ENCODE measurements around the gene IKZF4. TPM values are rescaled to one million over a fixed set of nuclear protein-coding genes. Genes with fewer than 3 reads are reported as not detected.

IKZF4 gene
- total RNA-seq, 1 experiment from 2014 or later, result 8.8 TPM

DNA sequence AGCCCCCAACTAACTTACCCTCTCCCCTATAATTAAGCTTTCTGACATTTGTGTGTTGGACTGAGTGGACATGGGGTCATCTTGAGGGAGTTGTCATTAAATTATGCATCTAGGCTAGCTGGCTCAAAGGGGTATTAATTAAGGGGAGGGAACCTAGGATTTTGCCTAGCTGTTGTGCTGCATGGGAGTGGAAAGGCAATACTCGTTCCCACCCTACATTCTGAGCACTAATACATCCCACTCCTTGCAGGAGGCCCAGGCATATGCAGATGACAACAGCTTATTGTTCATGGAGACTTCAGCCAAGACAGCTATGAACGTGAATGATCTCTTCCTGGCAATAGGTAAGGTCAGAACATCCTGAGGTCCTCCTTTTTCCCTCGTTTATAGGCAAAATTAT, 29.7 kb upstream of the IKZF4 start:
- H3K9me3 ChIP-seq (ENCODE audit: low read depth, low read length, poor library complexity, severe bottlenecking), result no peaks in the 10 kb centered on the region
- POLR2A ChIA-PET (ENCODE audit: low non-redundant PET), result interaction anchor here (0.6 kb wide), 1 partner anchor 70 kb away, joined by 3 read pairs; no protein-coding TSS in a partner anchor
- no peaks in the 10 kb centered on the region for H3K4me1 ChIP-seq (ENCODE audit: insufficient read depth, low read length, poor library complexity, severe bottlenecking)
- H3K36me3 ChIP-seq (ENCODE audit: insufficient read depth, low read length, poor library complexity, severe bottlenecking), result peaks cover 61% of the 10 kb centered on the region
- BruUV-seq (replicated peaks), result no TSS peak
- no peak for DNase-seq (ENCODE audit: low spot score)
- TF ChIP-seq EZH2 (IDR thresholded peaks at IDR 0.05; ENCODE audit: borderline replicate concordance, low read depth, low read length, poor library complexity, severe bottlenecking), result no peak
- no peak for TF ChIP-seq CTCF (conservative IDR thresholded peaks at IDR 0.05; ENCODE audit: low read depth, low read length)
- no peak overlapping the region for H3K27ac ChIP-seq (ENCODE audit: low read depth, low read length, poor library complexity, severe bottlenecking)
- CTCF ChIA-PET, result no interaction called here
- intact Hi-C loops (cut with micrococcal nuclease; ENCODE audit: unreplicated experiment), result no loop called here
- H3K27me3 ChIP-seq (replicated peaks; ENCODE audit: insufficient read depth, low read depth, low read length, poor library complexity), result no peaks in the 10 kb centered on the region
- H3K4me3 ChIP-seq (ENCODE audit: low read depth, low read length, poor library complexity, severe bottlenecking), result no peak overlapping the region

GRCh38 chr12:55993230-55993853, 27.5 kb upstream of the IKZF4 start:
- Histone ChIP-seq H3K27ac (ENCODE audit: low read depth, low read length, poor library complexity, severe bottlenecking) (no peak overlapping the region), H3K27me3 (replicated peaks; ENCODE audit: insufficient read depth, low read depth, low read length, poor library complexity) (no peaks in the 10 kb centered on the region), H3K36me3 (ENCODE audit: insufficient read depth, low read length, poor library complexity, severe bottlenecking) (peaks cover 58% of the 10 kb centered on the region), H3K4me3 (ENCODE audit: low read depth, low read length, poor library complexity, severe bottlenecking) (no peak overlapping the region), H3K4me1 (ENCODE audit: insufficient read depth, low read length, poor library complexity, severe bottlenecking) (peaks cover 3% of the 10 kb centered on the region), H3K9me3 (ENCODE audit: low read depth, low read length, poor library complexity, severe bottlenecking) (no peaks in the 10 kb centered on the region)
- TSS peak; percentile 25 for BruUV-seq (replicated peaks)
- intact Hi-C loops (cut with micrococcal nuclease; ENCODE audit: unreplicated experiment), result no loop called here
- no peak for DNase-seq (ENCODE audit: low spot score)
- ChIA-PET POLR2A (ENCODE audit: low non-redundant PET) (no interaction called here), CTCF (no interaction called here)
- TF ChIP-seq CTCF (conservative IDR thresholded peaks at IDR 0.05; ENCODE audit: low read depth, low read length), result no peak
- no peak for TF ChIP-seq EZH2 (IDR thresholded peaks at IDR 0.05; ENCODE audit: borderline replicate concordance, low read depth, low read length, poor library complexity, severe bottlenecking)

DNA sequence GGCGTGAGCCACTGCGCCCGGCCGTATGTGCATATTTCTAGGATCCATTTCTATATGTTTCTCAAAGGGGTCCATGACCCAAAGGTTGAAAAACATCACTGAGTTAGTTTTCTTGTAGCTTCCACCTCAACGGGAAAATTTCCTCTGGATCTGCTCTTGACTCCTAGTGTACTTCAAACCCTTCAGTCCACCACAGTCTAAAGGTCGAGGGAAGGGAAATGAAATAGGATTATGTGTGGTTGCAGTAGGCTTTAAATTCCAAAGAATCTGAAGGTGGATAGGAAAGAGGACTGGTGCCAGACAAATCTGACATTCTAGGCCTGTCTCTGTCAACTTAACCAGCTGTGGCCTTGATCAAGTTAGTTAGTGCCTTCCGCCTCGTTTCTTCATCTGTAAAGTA, 25.5 kb upstream of the IKZF4 start:
- ChIA-PET CTCF (interaction anchor here (0.6 to 1.4 kb wide), 7 partner anchors 14 to 163 kb away, joined by 3 to 11 read pairs (median 5); partner anchors contain the start of genes MYL6, PA2G4, RAB5B and ZC3H10), POLR2A (ENCODE audit: low non-redundant PET) (no interaction called here)
- no peak for TF ChIP-seq EZH2 (IDR thresholded peaks at IDR 0.05; ENCODE audit: borderline replicate concordance, low read depth, low read length, poor library complexity, severe bottlenecking)
- no peak for TF ChIP-seq CTCF (conservative IDR thresholded peaks at IDR 0.05; ENCODE audit: low read depth, low read length)
- no peak overlapping the region for H3K27ac ChIP-seq (ENCODE audit: low read depth, low read length, poor library complexity, severe bottlenecking)
- no peak overlapping the region for H3K4me3 ChIP-seq (ENCODE audit: low read depth, low read length, poor library complexity, severe bottlenecking)
- no peaks in the 10 kb centered on the region for H3K27me3 ChIP-seq (replicated peaks; ENCODE audit: insufficient read depth, low read depth, low read length, poor library complexity)
- peaks cover 3% of the 10 kb centered on the region for H3K4me1 ChIP-seq (ENCODE audit: insufficient read depth, low read length, poor library complexity, severe bottlenecking)
- H3K36me3 ChIP-seq (ENCODE audit: insufficient read depth, low read length, poor library complexity, severe bottlenecking), result peaks cover 46% of the 10 kb centered on the region
- BruUV-seq (replicated peaks), result no TSS peak
- intact Hi-C loops (cut with micrococcal nuclease; ENCODE audit: unreplicated experiment), result loop anchor here (5.0 kb wide), 1 partner anchor 47 kb away; the partner anchor contains the start of gene RPS26
- no peak for DNase-seq (ENCODE audit: low spot score)
- no peaks in the 10 kb centered on the region for H3K9me3 ChIP-seq (ENCODE audit: low read depth, low read length, poor library complexity, severe bottlenecking)

Measured in A673 (cell line).